Measurements from ENCODE around the gene S100P.
A peak's percentile ranks its signal among the peaks of the same experiment; 100 is the strongest.

Gene S100P

GRCh38 chr4:6697131-6697530 is 3.5 kb downstream of the S100P start:
- DNase-seq (ENCODE audit: low read depth, low spot score): no peak

- no peak for DNase-seq (ENCODE audit: low read depth, low spot score)
Measured at GRCh38 chr4:6699388-6699787, 5.7 kb downstream of the S100P start.

- no peak for DNase-seq (ENCODE audit: low read depth, low spot score)
Measured at GRCh38 chr4:6699903-6700302, 6.2 kb downstream of the S100P start.

GRCh38 chr4:6701371-6701770 is 7.7 kb downstream of the S100P start:
- DNase-seq (ENCODE audit: low read depth, low spot score): no peak

GRCh38 chr4:6702761-6703160 is 9.1 kb downstream of the S100P start:
- no peak for DNase-seq (ENCODE audit: low read depth, low spot score)

- no peak for DNase-seq (ENCODE audit: low read depth, low spot score)
Measured at GRCh38 chr4:6703786-6704185, 10.1 kb downstream of the S100P start.

- no peak for DNase-seq (ENCODE audit: low read depth, low spot score)
Measured at GRCh38 chr4:6705646-6706045, 12.0 kb downstream of the S100P start.

GRCh38 chr4:6706173-6706572 is 12.5 kb downstream of the S100P start:
- DNase-seq (ENCODE audit: low read depth, low spot score): no peak

- DNase-seq (ENCODE audit: low read depth, low spot score): peak; percentile 97
Measured at GRCh38 chr4:6709230-6710114, 15.8 kb downstream of the S100P start, which contains the start of gene MRFAP1L1. Gene MRFAP1L1, minus strand, starts transcription at chr4:6709865. Its CDS starts 236 bp downstream, at chr4:6709629.

- DNase-seq (ENCODE audit: low read depth, low spot score): no peak
Measured at GRCh38 chr4:6710282-6710681, 16.6 kb downstream of the S100P start.

GRCh38 chr4:6710996-6711395 is 17.3 kb downstream of the S100P start:
- no peak for DNase-seq (ENCODE audit: low read depth, low spot score)

- no peak for DNase-seq (ENCODE audit: low read depth, low spot score)
Measured at GRCh38 chr4:6714954-6715353, 21.3 kb downstream of the S100P start.

- DNase-seq (ENCODE audit: low read depth, low spot score): no peak
Measured at GRCh38 chr4:6715704-6716017, 22.0 kb downstream of the S100P start.

- DNase-seq (ENCODE audit: low read depth, low spot score): peak; percentile 80
Measured at GRCh38 chr4:6716018-6716911, 22.6 kb downstream of the S100P start, which contains the start of gene BLOC1S4. Gene BLOC1S4, plus strand, starts transcription at chr4:6716174. Its CDS starts 36 bp downstream, at chr4:6716210.

- no peak for DNase-seq (ENCODE audit: low read depth, low spot score)
Measured at GRCh38 chr4:6716958-6717655, 23.4 kb downstream of the S100P start.

- DNase-seq (ENCODE audit: low read depth, low spot score): no peak
Measured at GRCh38 chr4:6718932-6719610, 25.4 kb downstream of the S100P start.

GRCh38 chr4:6719611-6720179 is 26.0 kb downstream of the S100P start:
- DNase-seq (ENCODE audit: low read depth, low spot score): no peak

GRCh38 chr4:6720202-6720699 is 26.6 kb downstream of the S100P start:
- DNase-seq (ENCODE audit: low read depth, low spot score): peak; percentile 70

GRCh38 chr4:6721121-6721520 is 27.4 kb downstream of the S100P start:
- DNase-seq (ENCODE audit: low read depth, low spot score): no peak

GRCh38 chr4:6722891-6723290 is 29.2 kb downstream of the S100P start:
- no peak for DNase-seq (ENCODE audit: low read depth, low spot score)

GRCh38 chr4:6723851-6724250 is 30.2 kb downstream of the S100P start:
- no peak for DNase-seq (ENCODE audit: low read depth, low spot score)

All from activated CD4-positive, CD25-positive, alpha-beta regulatory T cell treated with anti-CD3 and anti-CD28 coated beads, Interleukin-2, amount 50 U/mL, for 16 hours (primary cell).